Transverse colon (tissue), 4 donors: ENCODE data around the gene FAM120A.

Source experiments
- CTCF ChIP-seq, 5 experiments: fragments of 200-600 bp in 3 of 5; fragments of 450-650 bp in 2 of 5; sonication (generic) in 3 of 5; IDR thresholded peaks; 1 replicate in 2 of 5; 2 replicates in 3 of 5; pipeline ENCODE4 v1.5.1; 2016 to 2017; ENCODE audit warnings: antibody characterized with exemption in 5 of 5, inconsistent platforms in 3 of 5, mild to moderate bottlenecking in 2 of 5, moderate library complexity in 1 of 5
- EP300 ChIP-seq: sonication (generic); formaldehyde crosslinking; IDR thresholded peaks from one replicate; pipeline ENCODE4 v1.6.1; 2017; ENCODE audit warnings: antibody characterized with exemption, low read depth
- POLR2A ChIP-seq: fragments of 450-650 bp; IDR thresholded peaks from one replicate; pipeline ENCODE4 v1.6.1; 2016; ENCODE audit warnings: antibody characterized with exemption, mild to moderate bottlenecking, moderate library complexity
- POLR2AphosphoS5 ChIP-seq, 3 donors: sonication (generic); formaldehyde crosslinking; IDR thresholded peaks; one replicate each; pipeline ENCODE4 v1.6.1; 2016; ENCODE audit warnings: antibody characterized with exemption in 3 of 3

- TF ChIP-seq CTCF (IDR thresholded peaks at IDR 0.05) (no peak), POLR2A (no peak), POLR2AphosphoS5 (IDR thresholded peaks at IDR 0.05) (no peak), EP300 (no peak)
These were observed 161.7 kb downstream of the FAM120A start for GRCh38 chr9:93613174-93613573.
